Measurements from ENCODE around the gene RAD51B.

DNA sequence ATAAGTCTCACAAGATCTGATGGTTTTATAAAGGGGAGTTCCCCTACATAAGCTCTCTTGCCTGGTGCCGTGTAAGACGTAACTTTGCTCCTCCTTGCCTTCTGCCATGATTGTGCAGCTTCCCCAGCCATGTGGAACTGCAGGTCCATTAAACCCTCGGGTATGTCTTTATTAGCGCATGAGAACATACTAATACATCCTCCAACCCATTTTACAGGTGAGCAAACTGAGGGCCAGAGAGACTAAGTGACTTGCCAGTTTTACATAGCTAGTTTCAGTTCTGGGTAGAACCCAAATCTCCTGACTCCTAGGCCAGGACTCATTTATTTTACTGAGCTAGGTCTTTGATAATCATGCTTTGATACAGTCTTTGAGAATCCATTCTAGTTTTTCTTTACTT lies 406.9 kb downstream of the RAD51B start:
- TF ChIP-seq, protein P1, sequence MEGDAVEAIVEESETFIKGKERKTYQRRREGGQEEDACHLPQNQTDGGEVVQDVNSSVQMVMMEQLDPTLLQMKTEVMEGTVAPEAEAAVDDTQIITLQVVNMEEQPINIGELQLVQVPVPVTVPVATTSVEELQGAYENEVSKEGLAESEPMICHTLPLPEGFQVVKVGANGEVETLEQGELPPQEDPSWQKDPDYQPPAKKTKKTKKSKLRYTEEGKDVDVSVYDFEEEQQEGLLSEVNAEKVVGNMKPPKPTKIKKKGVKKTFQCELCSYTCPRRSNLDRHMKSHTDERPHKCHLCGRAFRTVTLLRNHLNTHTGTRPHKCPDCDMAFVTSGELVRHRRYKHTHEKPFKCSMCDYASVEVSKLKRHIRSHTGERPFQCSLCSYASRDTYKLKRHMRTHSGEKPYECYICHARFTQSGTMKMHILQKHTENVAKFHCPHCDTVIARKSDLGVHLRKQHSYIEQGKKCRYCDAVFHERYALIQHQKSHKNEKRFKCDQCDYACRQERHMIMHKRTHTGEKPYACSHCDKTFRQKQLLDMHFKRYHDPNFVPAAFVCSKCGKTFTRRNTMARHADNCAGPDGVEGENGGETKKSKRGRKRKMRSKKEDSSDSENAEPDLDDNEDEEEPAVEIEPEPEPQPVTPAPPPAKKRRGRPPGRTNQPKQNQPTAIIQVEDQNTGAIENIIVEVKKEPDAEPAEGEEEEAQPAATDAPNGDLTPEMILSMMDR (tag by site-specific recombination; IDR thresholded peaks at IDR 0.05) = no peak
- TF ChIP-seq ZNF274 (IDR thresholded peaks at IDR 0.05; ENCODE audit: low read length) (no peak), ZNF274 (tag by site-specific recombination; IDR thresholded peaks at IDR 0.05; ENCODE audit: borderline replicate concordance) (no peak), ZNF707 (tag by site-specific recombination; IDR thresholded peaks at IDR 0.05) (no peak), ZNF624 (tag by site-specific recombination; IDR thresholded peaks at IDR 0.05) (no peak), ZNF776 (tag by site-specific recombination; IDR thresholded peaks at IDR 0.05; ENCODE audit: borderline replicate concordance) (no peak)
- TF ChIP-seq, protein P2, sequence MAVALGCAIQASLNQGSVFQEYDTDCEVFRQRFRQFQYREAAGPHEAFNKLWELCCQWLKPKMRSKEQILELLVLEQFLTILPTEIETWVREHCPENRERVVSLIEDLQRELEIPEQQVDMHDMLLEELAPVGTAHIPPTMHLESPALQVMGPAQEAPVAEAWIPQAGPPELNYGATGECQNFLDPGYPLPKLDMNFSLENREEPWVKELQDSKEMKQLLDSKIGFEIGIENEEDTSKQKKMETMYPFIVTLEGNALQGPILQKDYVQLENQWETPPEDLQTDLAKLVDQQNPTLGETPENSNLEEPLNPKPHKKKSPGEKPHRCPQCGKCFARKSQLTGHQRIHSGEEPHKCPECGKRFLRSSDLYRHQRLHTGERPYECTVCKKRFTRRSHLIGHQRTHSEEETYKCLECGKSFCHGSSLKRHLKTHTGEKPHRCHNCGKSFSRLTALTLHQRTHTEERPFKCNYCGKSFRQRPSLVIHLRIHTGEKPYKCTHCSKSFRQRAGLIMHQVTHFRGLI (tag by site-specific recombination; IDR thresholded peaks at IDR 0.05) = no peak
- TF ChIP-seq, protein P3, sequence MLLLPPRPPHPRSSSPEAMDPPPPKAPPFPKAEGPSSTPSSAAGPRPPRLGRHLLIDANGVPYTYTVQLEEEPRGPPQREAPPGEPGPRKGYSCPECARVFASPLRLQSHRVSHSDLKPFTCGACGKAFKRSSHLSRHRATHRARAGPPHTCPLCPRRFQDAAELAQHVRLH (tag by site-specific recombination; IDR thresholded peaks at IDR 0.05) = no peak

Measured in HEK293 (cell line).